Activated naive CD4-positive, alpha-beta T cell (primary cell): ENCODE results near the gene ETV3.
"Not testable (repeated sequence)": the region's sequence is repeated elsewhere in the genome, so short reads cannot be mapped to it uniquely, and the experiment has no call there.

Experiments
- DNase-seq, 4 experiments: peaks; one replicate each; lab custom pipeline; 2025; lab: John Stamatoyannopoulos, UW

Gene ETV3

DNA sequence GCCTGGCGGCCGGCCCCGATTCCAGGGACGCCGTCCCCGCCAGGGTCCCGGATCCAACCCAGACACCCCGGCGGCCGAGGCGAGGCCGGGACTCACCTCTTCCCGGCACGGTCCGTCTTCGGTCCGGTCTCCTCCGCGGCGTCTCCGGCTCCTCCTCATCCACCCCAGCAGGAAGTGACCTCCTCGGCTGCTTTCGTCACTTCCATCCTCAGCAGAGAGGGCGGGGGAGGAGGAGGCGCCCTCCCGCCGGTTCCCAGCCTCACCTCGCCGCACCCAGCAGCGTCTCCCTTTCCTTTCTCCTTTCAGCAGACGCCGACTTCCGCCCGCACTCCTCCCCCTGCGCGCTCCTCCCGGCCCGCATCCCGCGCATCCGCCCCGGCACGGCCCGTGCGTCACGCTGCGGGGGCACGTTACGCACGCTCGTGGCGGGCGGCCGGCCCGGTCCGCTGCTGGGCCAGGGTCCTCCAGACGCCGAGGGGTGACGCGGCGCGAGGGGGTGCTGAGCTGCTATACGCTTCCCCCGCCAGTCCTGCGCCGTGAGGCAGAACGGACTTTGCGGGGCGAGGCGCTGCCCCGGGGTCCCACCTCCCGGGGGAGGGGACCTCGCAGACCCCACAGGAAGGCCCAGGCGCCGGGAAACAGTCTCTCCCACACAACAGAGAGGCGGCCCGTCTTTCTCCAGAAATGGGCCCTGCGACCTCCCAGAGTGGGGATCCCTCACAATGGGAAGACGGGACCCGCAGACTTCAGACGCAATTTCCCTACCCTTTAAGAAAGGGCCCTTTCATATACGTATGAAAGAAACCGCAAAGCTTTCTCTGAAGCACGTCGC lies at the start of gene ETV3:
ETV3 (minus strand) TSS at position 176 of the 832 bp plus-strand sequence. CDS start 2,043 bp downstream, outside the sequence.
- peak; percentile 49 to 76 (median 56) for DNase-seq

- DNase-seq = no peak
These were observed 48.2 kb upstream of the ETV3 start for GRCh38 chr1:157186281-157186992.

GRCh38 chr1:157183870-157184269 lies 45.7 kb upstream of the ETV3 start:
- DNase-seq = no peak

GRCh38 chr1:157182371-157182770 lies 44.2 kb upstream of the ETV3 start:
- not testable (repeated sequence) for DNase-seq

- no peak for DNase-seq
These were observed 43.6 kb upstream of the ETV3 start for GRCh38 chr1:157181790-157182189.

DNA sequence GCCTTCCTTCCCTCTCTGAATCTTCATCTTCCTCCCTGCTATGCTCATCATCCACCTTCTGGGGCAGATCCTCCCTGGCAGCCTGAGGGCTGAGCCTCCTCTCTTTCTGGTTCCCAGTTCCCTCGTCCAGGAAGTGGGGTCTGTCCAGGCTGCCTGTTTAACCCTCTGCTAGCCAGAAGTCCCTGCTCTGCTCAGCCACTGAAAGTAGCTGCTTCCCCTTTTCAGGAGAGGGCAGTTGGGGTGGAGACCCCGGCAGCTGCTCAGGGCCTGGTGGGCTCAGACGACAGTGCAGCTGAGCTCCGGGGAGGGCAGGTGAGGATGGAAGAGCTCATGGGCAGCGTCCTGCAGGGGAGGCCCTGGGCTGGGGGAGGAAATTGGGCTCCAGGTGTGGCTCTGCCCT lies 43.1 kb upstream of the ETV3 start:
- DNase-seq = no peak

DNA sequence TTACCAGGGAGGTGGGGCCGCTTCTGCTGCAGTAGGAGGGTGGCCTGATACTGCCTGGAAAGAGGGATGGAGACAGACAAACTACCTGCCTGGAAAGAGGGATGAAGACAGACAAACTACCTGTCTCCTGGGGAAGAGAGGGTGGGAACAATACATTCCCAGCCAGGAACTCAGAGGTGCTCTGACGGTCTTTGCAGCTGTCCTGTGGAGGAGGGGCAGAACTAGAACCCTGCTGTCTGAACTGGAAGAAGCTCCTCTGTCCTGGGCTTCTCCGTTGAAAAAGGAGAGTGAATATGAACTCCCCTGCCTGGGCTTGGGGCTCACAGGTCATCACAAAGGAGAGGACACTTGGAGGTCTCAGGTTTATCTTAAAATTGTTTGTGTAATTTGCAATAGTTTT lies 40.3 kb upstream of the ETV3 start:
- no peak for DNase-seq

GRCh38 chr1:157177733-157178394 lies 39.7 kb upstream of the ETV3 start:
- DNase-seq = no peak

GRCh38 chr1:157176591-157177121 lies 38.5 kb upstream of the ETV3 start:
- DNase-seq = no peak

- no peak for DNase-seq
These were observed 37.8 kb upstream of the ETV3 start for GRCh38 chr1:157176016-157176415.

DNA sequence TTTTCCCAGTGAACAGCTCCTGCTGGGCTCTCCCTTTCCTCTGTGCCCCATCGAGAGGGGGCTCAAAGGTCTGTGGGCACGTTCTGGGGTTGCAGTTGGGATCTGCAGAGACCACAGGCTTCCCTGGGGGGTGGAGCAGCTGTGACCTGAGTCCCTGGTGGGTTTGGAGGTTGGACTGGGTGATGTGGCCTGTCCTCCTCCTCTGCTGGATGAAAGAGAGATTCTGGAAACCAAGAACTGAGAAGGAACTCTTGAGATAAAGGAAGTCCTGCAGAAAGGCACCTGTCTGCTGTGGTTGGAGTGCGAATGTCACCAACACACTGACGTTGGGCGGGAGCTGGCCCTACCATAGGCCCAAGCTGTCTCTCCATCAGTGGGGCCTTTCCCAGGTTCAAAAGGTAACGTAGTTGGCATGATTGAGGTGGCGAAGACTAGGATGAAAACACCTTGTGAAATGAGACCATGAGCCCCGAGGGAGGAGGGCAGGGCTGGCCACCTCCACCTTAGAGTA lies 35.8 kb upstream of the ETV3 start:
- no peak for DNase-seq

DNA sequence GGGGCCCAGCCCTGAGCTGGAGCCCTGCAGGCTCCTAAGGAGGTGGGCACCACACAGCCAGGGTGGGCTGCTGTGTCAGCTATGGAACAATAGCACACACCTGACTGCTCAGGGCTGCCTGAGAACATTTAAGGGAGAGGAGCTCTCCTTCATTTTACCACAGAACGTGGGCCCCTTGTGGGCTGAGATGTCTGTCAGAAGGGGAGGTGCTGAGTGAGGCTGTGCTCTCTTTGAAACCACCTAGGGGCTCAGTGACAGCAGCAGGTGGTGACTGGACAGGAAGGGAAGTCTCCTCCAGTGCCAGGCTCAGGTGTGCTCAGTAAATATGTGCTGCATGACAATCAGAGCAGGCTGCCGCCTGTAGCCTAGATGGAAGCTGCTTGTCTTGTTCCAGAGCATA lies 35.0 kb upstream of the ETV3 start:
- DNase-seq = not testable (repeated sequence)

GRCh38 chr1:157172591-157172990 lies 34.4 kb upstream of the ETV3 start:
- DNase-seq = not testable (repeated sequence)

DNA sequence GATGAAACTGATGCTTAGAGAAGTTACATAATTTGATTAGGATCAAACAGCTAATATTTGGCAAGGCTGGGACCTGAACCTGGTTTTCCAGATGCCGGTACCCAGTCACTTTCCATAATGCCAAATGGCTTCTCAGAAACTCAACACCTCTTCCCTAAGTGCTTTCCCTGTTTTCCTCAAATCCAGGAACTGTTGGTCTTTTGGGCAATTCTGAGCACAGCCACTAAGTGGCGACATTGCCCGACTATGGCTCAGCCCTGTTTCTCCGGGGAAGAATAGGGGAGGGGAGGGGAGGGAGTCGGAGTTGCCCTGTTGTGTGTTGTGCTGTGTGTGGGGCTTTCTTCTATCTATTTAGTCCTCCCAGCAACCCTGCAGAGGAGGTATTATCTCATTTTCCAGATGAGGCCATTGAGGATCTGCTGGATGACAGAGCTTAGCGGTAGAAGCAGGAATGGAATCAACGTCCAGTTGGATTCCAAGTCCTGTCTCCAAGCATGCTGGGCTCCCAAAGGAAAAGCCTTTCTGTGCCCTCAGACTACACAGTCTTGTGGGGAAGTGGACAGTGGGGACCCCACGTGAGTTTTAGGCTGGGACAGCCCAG lies 33.8 kb upstream of the ETV3 start:
- DNase-seq = not testable (repeated sequence)

GRCh38 chr1:157170677-157171515 lies 32.7 kb upstream of the ETV3 start:
- peak in 2 of 4 experiments; percentile 5 to 9 for DNase-seq

DNA sequence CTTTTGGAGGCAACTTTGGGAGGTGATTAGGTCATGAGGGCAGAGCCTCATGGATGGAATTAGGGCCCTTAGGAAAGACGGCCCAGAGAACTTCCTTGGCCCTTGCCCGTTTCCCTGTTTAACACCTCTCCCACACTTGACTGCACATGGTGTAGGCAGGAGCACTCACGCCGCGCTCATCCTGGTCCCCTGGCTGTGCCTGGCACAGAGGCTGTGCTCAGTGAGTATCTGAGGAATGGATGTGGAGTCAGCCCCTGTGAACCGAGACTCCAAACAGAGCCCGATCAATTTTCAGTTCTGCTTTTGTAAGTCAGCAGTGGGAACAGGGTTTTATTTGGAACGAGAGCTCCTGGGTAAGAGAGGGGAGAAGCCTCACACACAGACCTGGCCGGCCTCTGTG lies 29.8 kb upstream of the ETV3 start:
- no peak for DNase-seq

DNA sequence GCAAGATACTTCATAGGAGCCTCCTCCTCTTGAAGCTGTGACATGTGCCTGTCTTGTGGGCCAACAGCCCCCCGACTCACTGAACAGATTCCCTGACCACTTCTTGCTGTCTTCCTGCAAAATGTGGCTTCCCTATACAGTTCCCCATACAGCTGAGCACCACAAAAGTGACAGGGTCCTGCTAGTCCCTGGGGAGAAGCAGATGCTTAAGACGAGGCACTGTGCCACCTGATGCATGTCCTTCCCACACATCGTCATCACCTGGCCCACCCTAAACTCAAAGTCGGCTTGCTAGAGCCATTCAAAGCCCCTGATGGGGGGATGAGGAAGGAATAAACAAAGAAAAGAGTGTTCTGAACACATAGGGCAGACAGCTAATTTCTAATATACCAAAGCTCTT lies 29.2 kb upstream of the ETV3 start:
- DNase-seq = no peak

- DNase-seq = no peak
These were observed 28.4 kb upstream of the ETV3 start for GRCh38 chr1:157166590-157166989.

DNA sequence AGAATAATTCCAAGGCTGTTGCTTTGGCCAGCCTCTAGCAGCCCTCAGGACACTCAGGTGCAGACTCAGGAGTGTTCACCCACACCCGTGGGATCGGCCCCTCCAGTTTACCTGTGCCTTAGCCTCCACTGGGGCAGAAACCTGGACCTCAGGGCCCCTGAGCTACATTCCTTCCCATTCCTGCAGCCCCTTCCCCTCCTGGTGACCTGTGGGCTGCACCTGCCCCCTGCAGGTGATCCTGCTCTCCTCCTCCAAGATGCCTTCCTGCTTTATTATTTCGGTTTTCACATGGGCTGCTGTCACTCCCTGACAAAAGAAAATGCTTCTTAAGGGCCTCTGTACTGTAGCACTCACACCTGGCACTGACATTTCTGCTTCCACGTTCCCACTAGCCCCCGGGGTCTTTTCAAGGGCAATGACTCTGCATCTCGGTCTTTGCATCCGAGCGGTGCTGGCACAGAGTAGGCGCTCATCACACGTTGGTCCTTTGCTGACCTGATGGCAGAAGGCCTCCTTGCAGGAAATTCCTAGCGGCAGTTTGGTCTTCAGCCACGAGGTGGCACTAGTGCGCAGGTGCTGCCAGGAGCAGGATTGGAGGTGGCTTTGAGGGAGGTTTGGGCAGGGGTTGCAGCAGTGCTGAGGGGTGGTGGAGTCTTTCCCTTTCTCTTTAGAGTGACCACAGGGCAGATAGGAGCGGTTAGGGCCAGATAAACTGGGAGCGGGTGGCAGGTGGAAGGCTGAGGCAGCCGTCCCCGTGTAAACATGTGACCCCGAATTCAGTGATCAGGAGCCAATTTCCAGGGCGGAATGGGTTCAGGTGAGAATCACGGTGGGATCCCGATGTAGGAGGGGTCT lies 25.3 kb upstream of the ETV3 start:
- DNase-seq = peak; percentile 44 to 73 (median 62)

DNA sequence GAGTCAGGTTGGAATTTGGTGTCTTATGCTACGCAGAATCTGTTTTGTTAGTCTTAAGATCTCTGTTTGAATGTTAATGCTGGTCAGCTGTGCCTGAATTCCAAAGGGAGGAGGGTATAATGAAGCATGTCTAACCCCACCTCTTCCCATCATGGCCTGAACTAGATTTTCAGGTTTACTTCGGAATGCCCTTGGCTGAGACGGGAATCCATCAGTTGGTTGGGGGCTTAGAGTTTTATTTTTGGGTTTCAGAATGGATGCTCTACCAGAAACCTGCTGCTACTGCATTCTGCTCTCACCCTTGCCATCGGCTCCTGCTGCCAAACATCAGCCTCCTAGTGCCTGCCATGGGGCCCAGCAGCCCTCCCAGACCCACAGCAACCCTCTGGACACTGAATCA lies 24.1 kb upstream of the ETV3 start:
- DNase-seq = no peak
